Stimulated activated CD8-positive, alpha-beta memory T cell treated with anti-CD3 and anti-CD28 coated beads, Interleukin-12 subunit alpha, Interleukin-12 subunit beta, amount 100 ng/mL, for 24 hours (primary cell): ENCODE results near the gene RSRC1.
"Not testable (repeated sequence)": the region's sequence is repeated elsewhere in the genome, so short reads cannot be mapped to it uniquely, and the experiment has no call there.

ENCODE experiments used
- DNase-seq: peaks from one replicate; pipeline ENCODE4 v3.0.0-alpha.2; 2020; ENCODE audit errors: extremely low read depth

RSRC1 gene

DNA sequence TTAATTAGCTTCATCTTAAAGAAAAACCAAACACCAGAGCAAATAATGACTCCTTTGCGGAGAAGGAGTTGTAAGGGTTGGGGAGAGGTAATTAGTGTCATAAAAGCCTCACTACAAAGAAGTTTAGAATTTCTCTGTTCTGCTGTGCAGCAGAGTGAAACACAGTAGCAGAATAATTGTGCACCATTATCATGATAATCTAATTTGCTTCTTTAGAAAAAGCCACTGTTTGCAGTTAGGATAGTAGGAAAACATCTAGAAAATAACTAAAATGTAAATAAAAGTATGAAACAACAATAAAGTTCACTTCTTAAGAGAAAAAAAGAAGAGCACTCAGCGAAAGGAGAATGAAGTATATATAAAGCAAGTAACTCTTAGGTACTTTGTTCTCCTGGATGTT lies 9.2 kb upstream of the RSRC1 start:
- no peak for DNase-seq

DNA sequence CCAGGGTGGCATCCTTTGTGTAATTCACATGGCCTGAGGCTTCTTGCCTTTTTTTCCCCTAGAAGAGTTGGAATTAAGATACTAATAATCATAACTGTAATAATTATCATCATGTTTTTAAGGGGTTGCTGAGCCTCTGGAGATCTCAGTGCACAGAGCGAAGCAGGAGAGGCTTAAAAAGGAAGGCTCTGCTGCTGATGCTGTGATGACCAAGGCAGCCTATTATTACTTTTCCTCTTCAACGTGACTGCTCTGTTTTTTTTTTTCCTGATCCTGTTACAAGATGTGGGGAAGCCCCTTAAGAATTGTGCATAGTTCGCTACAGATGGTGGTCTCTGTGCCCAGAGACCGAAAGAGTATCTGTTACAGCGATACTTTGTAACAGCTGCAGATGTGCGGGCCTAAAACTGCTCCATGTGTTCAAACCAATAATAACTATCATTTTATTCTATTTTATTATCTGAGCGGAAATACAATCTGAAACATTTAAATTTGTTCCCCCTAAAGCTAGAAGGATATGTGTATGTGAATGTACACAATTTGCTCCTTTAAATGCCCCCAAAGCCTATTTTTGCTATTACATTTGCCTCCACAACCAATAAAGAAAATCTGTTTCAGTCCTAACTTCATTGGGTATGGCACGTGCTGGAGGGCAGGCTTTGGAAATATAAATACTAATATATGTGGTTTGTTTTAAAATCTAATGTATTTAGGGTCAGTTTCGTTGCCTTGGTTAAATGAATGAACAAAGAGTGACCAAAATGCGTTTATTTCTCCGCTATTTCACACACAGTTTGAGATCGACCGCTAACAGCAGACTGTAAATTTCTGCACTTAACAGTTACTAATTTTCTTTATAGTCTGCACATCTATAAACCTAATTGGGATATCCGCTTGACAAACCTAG lies 8.3 kb upstream of the RSRC1 start:
- DNase-seq, result no peak

GRCh38 chr3:158102242-158103080 lies 7.4 kb upstream of the RSRC1 start:
- DNase-seq, result no peak

DNA sequence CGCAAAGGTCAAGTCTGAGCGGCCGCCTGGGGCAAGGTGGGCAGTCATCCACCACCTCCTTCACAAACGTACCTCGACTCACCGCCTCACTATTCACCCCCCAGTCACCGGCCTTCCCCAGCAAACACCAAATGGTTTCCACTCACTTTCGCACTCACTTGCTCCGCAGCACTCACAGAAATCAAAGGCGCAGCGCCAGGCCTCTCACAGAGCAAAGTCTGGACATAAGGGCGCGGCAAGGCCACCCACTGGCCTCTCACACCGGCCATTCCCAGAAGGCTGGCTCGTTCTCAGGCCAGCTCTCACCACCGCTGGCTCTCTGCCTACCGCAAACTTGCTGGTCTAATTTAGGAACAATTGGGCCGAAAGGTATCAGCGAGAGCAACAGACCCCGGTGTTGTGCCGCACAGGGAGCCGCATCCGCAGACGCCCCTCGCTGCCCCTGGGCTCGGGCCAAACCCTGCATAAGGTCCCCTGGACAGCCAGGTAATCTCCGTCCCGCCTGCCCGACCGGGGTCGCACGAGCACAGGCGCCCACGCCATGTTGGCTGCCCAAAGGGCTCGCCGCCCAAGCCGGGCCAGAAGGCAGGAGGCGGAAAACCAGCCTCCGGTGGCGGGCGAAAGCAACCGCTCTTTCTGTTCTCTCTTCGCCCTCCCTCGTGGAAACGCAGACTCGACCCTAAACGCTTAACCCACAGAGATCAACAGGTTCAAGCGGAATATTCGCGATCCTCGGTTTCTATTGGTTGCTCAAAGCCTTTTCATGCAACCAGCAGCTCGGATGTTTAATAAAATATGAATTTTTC lies 6.6 kb upstream of the RSRC1 start:
- DNase-seq, result no peak

DNA sequence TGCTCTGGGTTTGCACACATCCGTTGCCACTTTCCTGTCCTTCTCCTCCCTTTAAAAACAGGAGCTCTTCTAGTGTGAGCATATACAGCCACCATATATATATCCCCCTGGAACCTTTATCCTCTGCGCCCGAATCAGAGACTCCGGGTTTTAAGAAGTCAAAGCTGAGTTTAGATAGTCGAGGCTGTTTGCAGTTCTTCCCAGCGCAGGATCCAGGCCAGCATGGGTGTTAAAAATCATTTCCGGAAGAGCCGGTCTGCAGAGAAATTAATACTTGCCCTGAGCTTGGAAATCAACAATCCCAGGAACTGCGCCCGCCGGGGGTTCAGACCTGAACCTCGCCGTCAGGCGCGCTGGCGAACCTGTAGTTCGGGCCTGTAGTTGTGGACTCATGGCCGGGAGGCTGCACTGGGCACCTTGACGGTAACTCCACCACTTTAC lies 6.0 kb upstream of the RSRC1 start:
- DNase-seq, result no peak

- no peak for DNase-seq
These were observed 5.4 kb upstream of the RSRC1 start for GRCh38 chr3:158104431-158104921.

DNA sequence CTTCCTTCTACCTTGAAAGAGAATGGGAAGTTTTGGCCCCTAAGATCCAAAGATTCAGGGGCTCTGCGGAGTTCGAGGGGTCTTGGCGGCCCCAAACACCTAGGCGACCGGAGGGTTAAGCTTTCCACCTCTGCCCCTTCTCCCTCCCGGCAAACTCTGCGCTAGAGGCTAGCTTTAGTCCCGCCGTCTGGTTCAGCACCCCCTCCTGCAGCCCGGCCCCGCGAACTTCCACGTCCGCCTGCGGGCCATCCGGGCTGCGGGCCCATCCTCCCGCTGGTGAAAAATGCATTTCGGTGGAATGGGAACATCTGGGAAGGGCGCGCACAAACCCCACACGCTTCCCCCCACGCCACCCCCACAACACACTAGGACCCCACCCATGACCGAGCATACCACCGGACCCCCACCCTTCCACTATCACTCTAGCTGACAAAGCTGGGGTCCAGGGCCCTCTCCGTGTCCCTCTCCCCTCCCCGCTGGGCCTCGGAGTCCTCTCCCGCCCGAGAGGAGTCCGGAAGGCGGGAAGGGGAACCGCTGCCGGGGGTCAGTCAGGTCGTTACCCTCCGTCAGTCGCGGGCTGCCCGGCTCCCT lies 4.7 kb upstream of the RSRC1 start:
- no peak for DNase-seq

DNA sequence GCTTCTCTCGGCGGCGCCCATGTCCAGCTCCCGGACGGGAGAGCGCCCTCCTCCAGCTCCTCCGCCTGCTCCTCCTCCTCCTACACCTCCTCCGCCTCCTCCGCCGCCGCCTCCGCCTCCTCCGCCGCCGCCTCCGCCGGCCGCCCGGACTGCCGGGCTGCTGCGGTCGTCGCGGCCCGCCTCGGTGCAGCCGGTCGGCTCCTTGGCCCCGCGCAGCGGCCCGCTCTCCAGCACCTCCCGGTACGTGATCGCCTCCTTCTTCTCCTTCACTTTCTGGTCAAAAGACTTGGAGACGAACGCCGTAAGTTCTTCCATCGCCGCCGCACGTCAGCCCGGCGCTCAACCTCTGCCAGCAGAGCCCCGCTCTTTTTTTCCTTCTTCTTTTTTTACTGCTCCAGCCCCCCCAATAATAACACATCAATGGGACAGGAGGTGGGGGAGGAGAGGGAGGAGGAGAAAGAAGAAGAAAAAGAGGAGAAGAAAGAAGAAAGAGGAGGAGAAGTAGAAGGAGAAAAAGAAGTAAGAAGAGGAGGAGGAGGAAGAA lies 4.1 kb upstream of the RSRC1 start:
- no peak for DNase-seq

DNA sequence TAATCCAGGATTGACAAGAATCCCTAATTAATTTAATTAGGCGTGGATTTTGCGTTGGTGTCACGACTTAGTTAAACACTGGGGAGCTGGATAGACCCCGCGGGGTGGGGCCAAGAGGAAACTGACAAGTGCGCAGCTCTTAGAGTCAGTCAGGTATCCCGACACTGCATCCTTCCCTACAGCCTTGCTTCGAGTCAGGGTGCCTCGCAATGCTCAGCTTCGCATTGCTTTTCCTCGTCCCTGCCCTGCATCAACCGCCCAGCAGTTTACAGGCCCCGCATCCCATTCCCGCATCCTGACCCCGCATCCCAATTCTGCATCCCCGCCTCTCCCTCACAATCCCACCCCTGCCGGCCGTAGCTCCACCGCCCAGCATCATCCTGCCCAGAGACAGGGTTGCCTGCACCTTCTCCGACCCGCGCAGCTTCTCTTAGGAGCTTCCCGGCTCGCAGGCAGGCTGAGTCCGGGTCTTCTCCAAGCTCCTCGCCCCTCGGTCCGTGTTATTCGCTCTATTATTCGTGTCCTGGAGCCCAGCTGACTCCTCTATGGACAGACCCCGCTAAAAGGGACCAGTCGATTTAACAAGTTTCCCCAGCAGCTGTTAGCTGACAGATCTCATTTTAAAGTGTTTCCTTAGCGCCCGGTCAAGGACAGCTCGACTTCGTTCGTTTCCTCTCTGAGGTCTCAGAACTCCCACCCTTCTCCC lies 3.0 kb upstream of the RSRC1 start:
- DNase-seq, result no peak

- no peak for DNase-seq
These were observed 2.1 kb upstream of the RSRC1 start for GRCh38 chr3:158107605-158108444.

GRCh38 chr3:158108445-158108985 lies 1.4 kb upstream of the RSRC1 start:
- no peak for DNase-seq

DNA sequence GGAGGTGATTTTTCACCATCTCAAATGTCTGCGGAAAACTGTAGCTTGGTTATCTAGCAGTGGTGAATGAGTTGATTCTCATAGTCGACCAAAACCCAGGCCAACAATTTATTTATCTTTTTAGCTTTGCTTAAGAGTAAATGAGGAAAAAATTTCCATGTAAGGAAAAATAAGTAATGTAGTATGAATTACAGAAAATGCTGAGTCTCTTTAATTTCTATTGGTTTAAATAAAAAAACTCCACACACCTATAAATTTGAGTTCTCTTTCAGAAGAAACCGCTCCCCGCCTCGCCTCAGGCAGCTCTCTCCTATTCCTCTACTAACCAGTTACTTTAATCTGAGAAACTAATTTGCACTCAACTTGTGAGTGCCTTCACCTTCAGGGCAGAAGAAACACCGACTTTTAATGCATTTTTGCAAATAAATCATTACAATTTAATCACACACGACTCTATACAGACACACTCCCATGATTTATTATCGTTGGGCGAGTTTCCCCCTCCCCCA lies 540 bp upstream of the RSRC1 start:
- DNase-seq, result no peak

DNA sequence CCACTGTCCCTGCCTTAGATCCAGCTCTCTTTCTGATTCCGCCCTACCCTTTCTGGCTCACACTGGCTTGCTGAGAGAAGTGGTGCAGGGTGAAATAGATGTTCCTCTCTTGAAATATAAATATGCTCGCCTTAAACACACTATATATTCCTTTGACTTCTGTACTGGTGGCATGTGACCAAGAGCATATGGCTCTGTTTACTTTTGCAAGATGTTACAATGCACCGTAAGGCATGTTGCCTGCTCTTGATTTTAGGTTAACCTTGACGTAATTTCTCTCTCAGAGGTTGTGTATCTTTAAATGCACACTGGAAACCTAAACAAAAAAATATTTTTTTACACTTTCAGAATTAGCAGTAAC lies 749 bp downstream of the RSRC1 start:
- DNase-seq, result no peak

DNA sequence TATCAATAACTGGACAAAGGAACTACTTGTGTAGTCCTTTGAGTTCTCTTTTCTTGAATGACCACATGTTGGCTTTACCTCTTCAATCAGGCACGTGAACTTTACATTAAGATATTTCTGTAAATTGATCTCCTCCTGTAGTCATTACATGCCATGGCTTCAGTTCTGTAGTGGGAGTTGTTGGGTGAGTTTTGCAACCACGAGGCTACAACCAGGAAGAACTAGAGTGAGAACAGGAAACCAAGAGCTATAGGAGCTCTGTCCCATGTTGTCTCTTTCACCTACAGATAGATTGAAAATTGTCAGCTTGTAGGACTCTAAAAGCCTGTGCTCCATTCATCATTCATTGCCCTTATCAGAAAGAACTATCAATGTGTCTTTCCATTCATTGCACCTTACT lies 2.0 kb downstream of the RSRC1 start:
- no peak for DNase-seq

GRCh38 chr3:158113595-158113994 lies 3.7 kb downstream of the RSRC1 start:
- DNase-seq, result not testable (repeated sequence)

- DNase-seq, result no peak
These were observed 10.4 kb downstream of the RSRC1 start for GRCh38 chr3:158120330-158120729.

DNA sequence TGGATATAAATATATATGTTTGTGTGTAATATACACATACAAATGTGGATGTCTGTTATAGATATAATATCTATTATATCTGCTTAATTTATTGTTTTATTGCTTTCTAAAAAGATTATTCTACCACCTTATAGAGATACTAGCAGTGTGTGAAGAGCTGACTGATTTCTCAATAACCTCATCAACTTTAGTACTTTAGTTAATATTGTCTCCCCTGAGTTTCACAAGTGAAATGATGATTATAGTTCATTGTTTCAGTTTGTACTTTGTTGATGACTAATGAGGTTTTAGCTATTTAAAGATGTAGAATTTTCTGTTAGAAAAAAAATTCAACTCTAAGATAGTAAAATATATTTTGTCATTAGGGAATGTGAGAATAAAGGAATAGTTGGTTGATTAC lies 11.4 kb downstream of the RSRC1 start:
- DNase-seq, result no peak

GRCh38 chr3:158122721-158123120 lies 12.8 kb downstream of the RSRC1 start:
- not testable (repeated sequence) for DNase-seq
